Subcutaneous abdominal adipose tissue (tissue), 5 donors: ENCODE data around the gene ZDHHC14.

Experiments
- H3K27ac ChIP-seq: one replicate; pipeline ENCODE4 v1.7.0; 2013; ENCODE audit warnings: low read depth, mild to moderate bottlenecking, inconsistent platforms, low read length, moderate library complexity
- H3K27me3 ChIP-seq, 5 donors: one replicate each; pipeline ENCODE4 v1.7.0; 2013; ENCODE audit warnings: low read length in 5 of 5, inconsistent platforms in 1 of 5; ENCODE audit not compliant: control insufficient read depth in 5 of 5, insufficient read depth in 4 of 5
- H3K36me3 ChIP-seq, 5 donors: one replicate each; pipeline ENCODE4 v1.7.0; 2013; ENCODE audit warnings: low read length in 5 of 5; ENCODE audit not compliant: control insufficient read depth in 5 of 5, insufficient read depth in 5 of 5
- H3K4me1 ChIP-seq, 5 donors: one replicate each; pipeline ENCODE4 v1.7.0; 2013; ENCODE audit warnings: low read length in 5 of 5, mild to moderate bottlenecking in 3 of 5, moderate library complexity in 1 of 5; ENCODE audit not compliant: control insufficient read depth in 5 of 5, insufficient read depth in 5 of 5
- H3K4me3 ChIP-seq, 5 donors: one replicate each; pipeline ENCODE4 v1.7.0; 2013; ENCODE audit warnings: low read length in 5 of 5, low read depth in 1 of 5
- H3K9ac ChIP-seq, 5 donors: one replicate each; pipeline ENCODE4 v1.7.0; 2013; ENCODE audit warnings: low read length in 5 of 5, mild to moderate bottlenecking in 4 of 5, moderate library complexity in 3 of 5
- H3K9me3 ChIP-seq, 5 donors: one replicate each; pipeline ENCODE4 v1.7.0; 2013; ENCODE audit warnings: low read length in 5 of 5; ENCODE audit not compliant: control insufficient read depth in 5 of 5
- donor health status: healthy.
- donor health status: healthy.
- donor health status: healthy.
- donor health status: healthy.
- donor health status: healthy.

Gene ZDHHC14

DNA sequence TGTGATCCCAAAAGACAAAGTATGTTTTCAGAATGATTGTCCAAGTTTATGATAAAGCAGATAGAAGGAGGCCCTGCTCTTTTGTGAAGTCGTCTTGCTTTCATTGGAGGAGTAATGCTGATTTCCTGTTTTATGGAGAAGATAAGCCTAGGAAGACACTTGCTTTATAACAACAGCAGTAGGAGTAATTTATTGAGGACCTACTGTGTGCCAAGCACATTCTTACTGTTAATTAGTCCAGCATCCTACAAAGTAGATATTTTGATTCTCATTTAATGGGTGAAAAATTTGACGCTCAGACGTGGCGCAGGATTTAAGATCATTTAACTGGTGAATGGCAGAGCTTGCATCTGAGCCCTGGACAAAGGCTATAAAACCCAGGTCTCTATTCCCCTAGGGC, 87.6 kb downstream of the ZDHHC14 start:
- Histone ChIP-seq H3K9ac (no peak overlapping the region), H3K27me3 (peaks cover 0 to 3% (median 0%) of the 10 kb centered on the region in 5 donors), H3K4me3 (no peak overlapping the region), H3K4me1 (no peaks in the 10 kb centered on the region), H3K27ac (no peak overlapping the region), H3K9me3 (no peaks in the 10 kb centered on the region), H3K36me3 (no peaks in the 10 kb centered on the region)

DNA sequence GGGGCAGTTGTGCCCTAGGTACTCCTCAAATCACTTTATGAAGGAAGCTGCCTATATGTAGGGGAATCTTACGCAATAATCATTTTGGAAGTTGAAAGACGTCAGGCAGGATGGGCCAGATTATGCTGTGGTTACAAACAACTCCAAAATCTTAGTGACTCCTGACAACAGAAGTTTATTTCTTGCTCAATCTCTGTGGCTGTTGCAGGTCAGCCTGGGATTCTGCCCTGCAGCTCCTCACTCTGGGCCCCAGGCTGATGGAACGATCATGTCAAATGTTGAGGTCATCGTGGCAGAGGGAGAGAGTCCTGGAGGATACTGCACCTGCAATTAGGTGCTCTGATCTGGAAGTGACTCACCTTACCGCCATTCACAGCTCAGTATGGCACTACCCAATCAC, 88.4 kb downstream of the ZDHHC14 start:
- peaks cover 0 to 3% (median 0%) of the 10 kb centered on the region in 5 donors for H3K27me3 ChIP-seq
- H3K36me3 ChIP-seq: no peaks in the 10 kb centered on the region
- no peak overlapping the region for H3K27ac ChIP-seq
- no peak overlapping the region for H3K4me3 ChIP-seq
- H3K4me1 ChIP-seq: no peaks in the 10 kb centered on the region
- H3K9ac ChIP-seq: no peak overlapping the region
- no peaks in the 10 kb centered on the region for H3K9me3 ChIP-seq

DNA sequence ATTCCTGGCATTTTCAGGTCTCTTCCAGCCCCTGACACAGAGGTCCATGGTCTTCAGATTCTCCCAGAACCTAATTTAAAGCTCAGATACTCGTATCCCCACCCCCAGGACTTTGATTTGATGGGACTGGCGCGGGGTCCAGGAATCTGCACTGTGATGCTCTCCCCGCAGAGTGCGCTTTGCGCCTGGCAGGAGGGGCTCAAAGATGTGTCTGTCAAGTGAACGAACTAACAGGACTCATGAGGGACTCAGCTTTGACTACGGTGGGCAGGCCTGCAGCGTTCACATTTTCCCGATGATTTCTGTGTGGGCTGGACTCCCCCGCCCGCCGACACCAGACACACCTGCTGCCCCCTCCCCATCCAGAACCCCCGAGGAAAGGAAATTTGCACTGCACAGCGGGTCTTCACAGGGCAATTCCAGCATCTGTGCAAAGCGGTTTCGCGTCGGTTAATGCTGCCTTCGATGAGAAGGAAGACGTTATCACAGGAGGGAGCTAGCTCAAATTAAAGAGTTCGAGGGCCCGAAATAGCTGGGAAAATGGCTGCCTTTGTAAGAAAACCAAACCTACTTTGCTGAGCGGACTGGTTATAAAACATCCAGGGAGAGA, 90.2 kb downstream of the ZDHHC14 start:
- H3K4me1 ChIP-seq: no peaks in the 10 kb centered on the region
- H3K9me3 ChIP-seq: no peaks in the 10 kb centered on the region
- no peak overlapping the region for H3K4me3 ChIP-seq
- H3K27me3 ChIP-seq: peaks cover 0 to 3% (median 0%) of the 10 kb centered on the region in 5 donors
- H3K27ac ChIP-seq: no peak overlapping the region
- no peak overlapping the region for H3K9ac ChIP-seq
- no peaks in the 10 kb centered on the region for H3K36me3 ChIP-seq

DNA sequence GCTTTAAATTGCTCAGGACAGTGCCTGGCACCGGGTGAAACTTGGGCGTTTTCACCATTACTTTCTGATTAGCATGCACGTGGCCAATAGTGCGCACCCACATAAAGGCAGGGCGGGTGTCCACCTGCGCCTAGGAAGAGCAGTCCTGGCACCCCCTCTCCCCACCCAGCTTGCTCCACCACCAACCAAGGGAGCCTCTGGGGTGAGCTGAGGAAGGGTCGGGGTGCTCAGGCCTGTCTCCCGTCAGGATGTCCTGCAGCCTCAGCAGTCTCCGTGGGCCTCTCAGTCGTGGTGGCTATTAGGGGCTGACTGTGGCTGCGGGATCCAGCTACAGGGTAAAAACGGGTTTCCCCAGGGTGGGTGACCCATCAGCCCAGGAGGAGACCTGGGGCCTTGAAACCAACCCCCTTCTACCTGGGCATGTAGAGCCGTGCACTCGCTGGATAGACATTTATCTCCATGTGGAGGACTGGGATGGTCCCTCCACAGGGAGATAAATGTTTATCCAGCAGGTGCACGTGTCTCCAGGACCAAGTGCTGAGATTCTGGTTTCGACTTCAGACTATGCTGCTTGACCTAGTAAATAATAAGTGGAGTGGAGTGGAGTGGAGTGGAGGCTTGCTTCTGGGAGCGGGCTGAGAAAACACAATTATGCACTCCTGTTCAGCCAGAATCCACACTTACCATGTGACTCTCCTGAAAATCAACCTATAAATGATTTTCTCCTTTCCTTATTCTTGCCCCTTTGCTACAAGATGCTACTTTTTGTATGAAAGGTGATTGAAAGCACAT, 91.1 kb downstream of the ZDHHC14 start:
- Histone ChIP-seq H3K9ac (no peak overlapping the region), H3K27me3 (peaks cover 0 to 3% (median 0%) of the 10 kb centered on the region in 5 donors), H3K4me1 (no peaks in the 10 kb centered on the region), H3K36me3 (no peaks in the 10 kb centered on the region), H3K27ac (no peak overlapping the region), H3K9me3 (no peaks in the 10 kb centered on the region), H3K4me3 (no peak overlapping the region)

DNA sequence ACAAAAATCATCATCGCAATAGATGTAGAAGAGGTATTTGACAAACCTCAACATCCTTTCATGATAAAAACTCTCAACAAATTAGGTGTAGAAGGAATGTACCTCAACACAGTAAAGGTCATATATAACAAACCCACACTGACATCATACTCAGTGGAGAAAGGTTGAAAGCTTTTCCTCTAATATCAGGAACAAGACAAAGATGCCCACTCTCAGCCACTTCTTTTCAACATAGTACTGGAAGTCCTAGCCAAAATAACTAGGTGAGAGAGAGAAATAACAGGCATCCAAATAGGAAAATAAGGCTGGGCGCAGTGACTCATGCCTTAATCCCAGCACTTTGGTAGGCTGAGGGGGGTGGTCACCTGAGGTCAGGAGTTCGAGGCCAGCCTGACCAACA, 95.8 kb downstream of the ZDHHC14 start:
- Histone ChIP-seq H3K27me3 (peaks cover 0 to 1% (median 0%) of the 10 kb centered on the region in 5 donors), H3K36me3 (no peaks in the 10 kb centered on the region), H3K9me3 (no peaks in the 10 kb centered on the region), H3K27ac (no peak overlapping the region), H3K4me3 (no peak overlapping the region), H3K4me1 (peaks cover 0 to 2% (median 0%) of the 10 kb centered on the region in 5 donors), H3K9ac (no peak overlapping the region)

DNA sequence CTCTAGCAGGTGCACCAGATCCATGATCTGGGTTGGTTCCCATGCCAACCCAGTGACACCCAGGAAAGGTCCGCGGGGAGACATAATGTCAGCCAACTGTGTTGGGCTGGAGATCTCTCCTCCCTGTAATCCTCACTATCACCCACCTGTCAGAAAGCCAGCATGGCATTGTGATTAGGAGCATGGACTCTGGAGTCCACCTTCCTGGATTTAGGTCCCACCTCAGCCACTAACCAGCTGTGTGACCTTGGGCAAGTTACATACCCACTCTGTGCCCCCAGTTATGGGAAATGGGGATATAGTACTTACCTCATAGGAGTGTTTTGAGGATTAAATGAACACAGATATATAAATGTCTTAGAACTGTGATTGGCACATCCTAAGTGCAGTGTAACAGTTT, 97.9 kb downstream of the ZDHHC14 start:
- H3K9ac ChIP-seq: no peak overlapping the region
- H3K4me3 ChIP-seq: no peak overlapping the region
- H3K9me3 ChIP-seq: no peaks in the 10 kb centered on the region
- peaks cover 0 to 3% (median 0%) of the 10 kb centered on the region in 5 donors for H3K4me1 ChIP-seq
- H3K36me3 ChIP-seq: no peaks in the 10 kb centered on the region
- no peak overlapping the region for H3K27ac ChIP-seq
- no peaks in the 10 kb centered on the region for H3K27me3 ChIP-seq

DNA sequence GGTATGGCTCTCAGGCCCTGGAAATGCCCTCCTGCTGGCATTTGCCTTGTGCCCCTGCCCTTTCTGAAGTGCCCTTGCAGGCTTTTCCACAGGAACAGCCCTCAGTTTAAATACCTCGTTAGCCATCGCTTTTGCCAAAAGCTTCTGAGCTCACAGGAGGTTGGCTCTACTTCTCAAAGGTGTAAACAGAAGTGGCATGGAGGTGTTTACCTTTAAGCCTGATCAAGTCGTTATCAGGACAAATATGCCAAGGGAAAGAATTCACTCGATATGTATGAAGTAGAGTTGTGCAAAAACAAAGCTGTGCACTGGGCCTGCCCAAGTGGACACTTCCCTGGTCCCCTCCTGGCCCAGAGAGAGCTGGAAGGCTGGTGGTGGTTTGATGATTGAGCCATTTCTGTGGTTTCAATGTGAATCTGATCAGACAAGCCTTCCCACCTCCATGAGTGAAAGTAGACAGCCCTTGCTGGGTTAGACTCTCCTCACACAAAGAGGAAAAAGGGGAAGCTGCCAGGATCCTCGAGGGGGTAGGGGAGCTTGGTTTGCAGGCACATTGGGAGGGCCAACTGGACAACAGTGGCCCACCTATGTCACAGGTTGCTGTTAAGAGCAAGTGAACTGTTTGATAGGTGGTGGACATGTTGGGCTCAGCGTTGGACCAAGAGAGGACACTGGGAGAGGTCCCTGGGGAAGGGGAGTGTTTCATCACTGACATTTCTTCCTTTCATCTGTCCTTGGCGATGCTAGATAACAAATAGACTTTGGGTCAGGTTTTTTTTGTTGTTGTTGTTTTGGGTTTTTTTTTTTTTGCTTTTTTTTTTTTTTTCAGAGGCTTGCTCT, 98.7 kb downstream of the ZDHHC14 start:
- Histone ChIP-seq H3K9ac (no peak overlapping the region), H3K27ac (no peak overlapping the region), H3K27me3 (no peaks in the 10 kb centered on the region), H3K9me3 (no peaks in the 10 kb centered on the region), H3K4me1 (peaks cover 0 to 3% (median 0%) of the 10 kb centered on the region in 5 donors), H3K36me3 (no peaks in the 10 kb centered on the region), H3K4me3 (no peak overlapping the region)

DNA sequence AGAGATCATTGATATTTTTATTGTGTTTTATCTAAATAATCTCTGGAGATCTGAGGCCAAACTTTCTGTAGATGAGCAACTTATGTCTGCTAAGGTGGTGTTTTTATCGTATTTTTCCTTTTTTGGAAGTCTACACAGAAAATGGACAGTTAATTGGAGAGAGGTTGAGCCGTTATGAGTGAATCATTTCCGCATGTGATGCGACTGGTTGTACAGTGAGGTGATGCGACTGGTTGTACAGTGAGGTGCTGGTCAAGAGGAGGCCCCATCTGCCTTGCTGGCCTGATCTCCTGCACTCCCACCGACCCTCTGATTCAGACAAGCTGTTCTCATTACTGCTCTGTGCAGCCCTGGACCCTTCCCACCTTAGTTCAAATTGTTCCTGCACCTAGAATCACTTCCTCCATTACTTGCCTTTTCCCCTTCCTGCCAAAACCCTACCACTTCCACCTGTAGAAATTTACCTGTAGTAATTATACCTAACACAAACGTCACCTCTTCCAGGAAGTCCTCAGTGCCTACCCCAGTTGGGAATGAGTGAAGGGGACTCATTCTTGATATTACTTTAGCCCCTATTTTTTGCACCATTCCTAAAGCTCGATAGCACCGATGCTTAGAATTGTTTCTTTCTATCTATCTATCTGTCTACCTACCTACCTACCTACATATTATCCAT, 100.3 kb downstream of the ZDHHC14 start:
- Histone ChIP-seq H3K27me3 (peaks cover 0 to under 1% (median 0%) of the 10 kb centered on the region in 5 donors), H3K4me1 (peaks cover 0 to 14% (median 4%) of the 10 kb centered on the region in 5 donors), H3K4me3 (no peak overlapping the region), H3K9ac (no peak overlapping the region), H3K36me3 (no peaks in the 10 kb centered on the region), H3K9me3 (no peaks in the 10 kb centered on the region), H3K27ac (no peak overlapping the region)

DNA sequence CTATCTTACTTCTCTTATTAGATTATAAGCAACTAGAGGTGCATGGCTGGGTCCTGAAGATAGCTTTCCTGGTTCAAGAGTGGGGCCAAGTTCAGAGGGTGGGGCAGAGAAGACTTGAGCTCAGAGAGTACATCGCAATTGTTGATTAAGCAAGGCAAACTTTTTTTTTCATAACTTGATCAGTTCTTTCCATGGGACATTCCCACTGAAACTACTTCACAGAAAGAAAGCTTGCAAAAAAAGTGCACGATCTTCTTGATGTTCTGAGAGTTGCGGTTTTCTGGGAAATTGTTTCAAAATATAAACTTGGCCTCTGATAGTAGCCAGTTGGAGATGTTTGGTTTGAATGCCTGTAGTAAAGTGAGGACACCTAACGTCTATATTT, 100.9 kb downstream of the ZDHHC14 start:
- Histone ChIP-seq H3K9ac (no peak overlapping the region), H3K4me1 (peaks cover 0 to 19% (median 4%) of the 10 kb centered on the region in 5 donors), H3K27ac (no peak overlapping the region), H3K9me3 (no peaks in the 10 kb centered on the region), H3K36me3 (no peaks in the 10 kb centered on the region), H3K4me3 (no peak overlapping the region), H3K27me3 (peaks cover 0 to 3% (median 0%) of the 10 kb centered on the region in 5 donors)
